Smooth muscle cell (in vitro differentiated cells): Measurements from ENCODE around the gene SLC7A4. TPM values are rescaled to one million over a fixed set of nuclear protein-coding genes. Genes with fewer than 3 reads are reported as not detected.

Experiments used
- DNase-seq: peaks from one replicate; lab custom pipeline; 2025; ENCODE audit not compliant: unreplicated experiment; lab: John Stamatoyannopoulos, UW
- H2AFZ ChIP-seq: fragments of 200-600 bp; sonication (generic); 2 replicates; pipeline ENCODE4 v1.6.0; 2016; ENCODE audit warnings: antibody characterized with exemption, low read depth, mild to moderate bottlenecking
- H3F3A ChIP-seq: fragments of 200-600 bp; sonication (generic); 2 replicates; pipeline ENCODE4 v1.6.0; 2017; ENCODE audit warnings: antibody characterized with exemption, low read depth
- H3K27ac ChIP-seq: fragments of 200-600 bp; sonication (generic); 2 replicates; pipeline ENCODE4 v1.5.1; 2016; ENCODE audit warnings: low read depth, mild to moderate bottlenecking
- H3K27me3 ChIP-seq: fragments of 200-600 bp; sonication (generic); 2 replicates; pipeline ENCODE4 v1.6.1; 2016; ENCODE audit warnings: low read depth, mild to moderate bottlenecking
- H3K36me3 ChIP-seq: fragments of 200-600 bp; sonication (generic); 2 replicates; pipeline ENCODE4 v1.5.1; 2016; ENCODE audit warnings: low read depth
- H3K4me1 ChIP-seq: fragments of 200-600 bp; sonication (generic); 2 replicates; pipeline ENCODE4 v1.5.1; 2016; ENCODE audit warnings: low read depth
- H3K4me2 ChIP-seq: fragments of 200-600 bp; sonication (generic); 2 replicates; pipeline ENCODE4 v1.6.0; 2016; ENCODE audit warnings: mild to moderate bottlenecking
- H3K4me3 ChIP-seq: fragments of 200-600 bp; sonication (generic); 2 replicates; pipeline ENCODE4 v1.5.1; 2016; ENCODE audit warnings: mild to moderate bottlenecking
- H3K79me2 ChIP-seq: fragments of 200-600 bp; sonication (generic); 2 replicates; pipeline ENCODE4 v1.6.0; 2016; ENCODE audit warnings: low read depth, mild to moderate bottlenecking
- H3K9ac ChIP-seq: fragments of 200-600 bp; sonication (generic); 2 replicates; pipeline ENCODE4 v1.6.0; 2016; ENCODE audit warnings: low read depth
- H3K9me3 ChIP-seq: fragments of 200-600 bp; sonication (generic); replicated peaks from 2 replicates; pipeline ENCODE4 v1.5.1; 2016; ENCODE audit warnings: low read depth
- H4K20me1 ChIP-seq: fragments of 200-600 bp; sonication (generic); 2 replicates; pipeline ENCODE4 v1.6.0; 2016; ENCODE audit warnings: low read depth
- CTCF ChIP-seq: fragments of 200-600 bp; sonication (generic); IDR thresholded peaks from 2 replicates; pipeline ENCODE4 v1.5.1; 2017; ENCODE audit warnings: borderline replicate concordance, mild to moderate bottlenecking, antibody characterized with exemption; ENCODE audit not compliant: insufficient read depth, poor library complexity, severe bottlenecking
- WGBS: methylation state at CpG from one replicate; pipeline ENCODE4 v1.1.7; 2016; ENCODE audit warnings: low lambda C conversion rate; 5-methylcytosine and 5-hydroxymethylcytosine counted together
- polyA plus RNA-seq: library from polyadenylated mRNA; unstranded; fragments of >200 nt; fragmentation: Nextera tagmentation; extraction: Ambion mirVana; gene quantifications from 2 replicates; pipeline ENCODE4 v1.2.1, GENCODE V29; 2016
- total RNA-seq: library from RNA; depleted of rRNA; stranded (reverse); fragments of >200 nt; gene quantifications from 2 replicates; pipeline ENCODE4 v1.2.3, GENCODE V29; 2014

The SLC7A4 gene
- total and polyA plus RNA-seq, 2 experiments from 2014 or later = 0.30 to 1.5 TPM

DNA sequence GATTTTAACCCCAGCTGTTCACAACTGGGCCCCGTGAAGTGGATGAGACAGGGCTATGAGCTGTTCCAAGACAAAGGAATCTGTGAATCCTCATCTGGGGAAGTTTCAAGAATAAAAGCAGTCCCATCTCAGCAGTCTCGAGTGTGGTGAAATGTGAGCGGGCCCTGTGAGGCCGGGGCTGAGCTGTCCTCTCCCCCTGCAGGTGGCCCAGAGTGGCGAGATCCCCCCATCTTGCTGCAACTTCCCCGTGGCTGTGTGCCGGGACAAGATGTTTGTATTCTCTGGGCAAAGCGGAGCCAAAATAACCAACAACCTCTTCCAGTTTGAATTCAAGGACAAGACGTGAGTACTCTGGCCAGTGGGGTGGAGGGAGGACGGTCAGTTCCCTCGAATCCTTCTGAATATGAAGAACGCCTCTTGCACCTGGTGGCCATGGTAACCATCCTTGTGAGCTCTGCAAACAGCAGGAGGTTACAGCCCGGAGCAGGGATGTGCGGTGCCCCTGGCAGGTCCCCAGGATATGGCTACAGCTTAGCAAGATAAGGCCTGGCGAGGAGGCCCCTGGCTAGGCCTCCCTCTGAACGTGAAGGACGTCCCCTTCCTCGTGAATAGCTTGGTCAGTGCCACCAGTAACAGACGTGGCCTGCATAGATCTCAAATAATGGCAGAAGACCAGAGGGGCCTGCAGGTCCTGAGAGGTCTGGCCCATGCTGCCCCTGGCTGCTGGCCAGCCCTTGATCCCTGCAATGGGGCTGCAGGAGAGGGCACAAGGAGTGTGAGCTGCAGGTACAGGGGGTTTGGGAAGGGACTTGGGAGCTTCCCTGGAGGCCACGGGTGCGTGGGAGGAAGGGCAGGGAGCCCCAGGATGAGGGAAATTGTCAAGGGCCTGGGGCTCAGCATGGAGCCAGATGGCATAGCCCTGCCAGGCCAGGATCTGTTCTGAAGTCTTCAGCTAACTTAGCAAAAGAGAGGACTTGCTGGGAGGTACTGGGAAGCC lies 41.9 kb downstream of the SLC7A4 start:
- no peaks in the 10 kb centered on the region for H3K36me3 ChIP-seq
- 93% methylated on average over 21 of the region's 21 CpGs for WGBS
- no peak overlapping the region for H3K27ac ChIP-seq

GRCh38 chr22:20989323-20990138 lies 42.8 kb downstream of the SLC7A4 start:
- no peak for DNase-seq
- H3K9me3 ChIP-seq = no peaks in the 10 kb centered on the region
- no peaks in the 10 kb centered on the region for H3K27me3 ChIP-seq
- no peak overlapping the region for H2AFZ ChIP-seq
- no peak overlapping the region for H3K27ac ChIP-seq
- no peak overlapping the region for H3K4me3 ChIP-seq
- 78% methylated on average over 17 of the region's 17 CpGs for WGBS
- H3K36me3 ChIP-seq = no peaks in the 10 kb centered on the region
- no peaks in the 10 kb centered on the region for H4K20me1 ChIP-seq
- H3K4me1 ChIP-seq = no peaks in the 10 kb centered on the region
- H3K4me2 ChIP-seq = no peak overlapping the region
- no peaks in the 10 kb centered on the region for H3F3A ChIP-seq
- no peak overlapping the region for H3K9ac ChIP-seq
- H3K79me2 ChIP-seq = no peaks in the 10 kb centered on the region
- no peak for TF ChIP-seq CTCF

More for the DNA sequence above, 41.9 kb downstream of the SLC7A4 start:
- no peak for TF ChIP-seq CTCF
- Histone ChIP-seq H3F3A (no peaks in the 10 kb centered on the region), H3K4me1 (no peaks in the 10 kb centered on the region), H4K20me1 (no peaks in the 10 kb centered on the region), H2AFZ (no peak overlapping the region), H3K27me3 (no peaks in the 10 kb centered on the region), H3K79me2 (no peaks in the 10 kb centered on the region), H3K9me3 (no peaks in the 10 kb centered on the region), H3K4me3 (no peak overlapping the region), H3K4me2 (no peak overlapping the region), H3K9ac (no peak overlapping the region)
- no peak for DNase-seq

- Histone ChIP-seq H3K4me3 (no peak overlapping the region), H3K4me2 (no peak overlapping the region), H3K27ac (no peak overlapping the region), H3K79me2 (peaks cover 4% of the 10 kb centered on the region), H3K36me3 (no peaks in the 10 kb centered on the region), H3K4me1 (no peaks in the 10 kb centered on the region), H3F3A (no peaks in the 10 kb centered on the region), H3K9ac (no peak overlapping the region), H3K9me3 (no peaks in the 10 kb centered on the region), H3K27me3 (no peaks in the 10 kb centered on the region), H4K20me1 (no peaks in the 10 kb centered on the region), H2AFZ (no peak overlapping the region)
- DNase-seq = no peak
- no peak for TF ChIP-seq CTCF
- WGBS = 95% methylated on average over 16 of the region's 16 CpGs
Measured at GRCh38 chr22:20988573-20989322, 43.6 kb downstream of the SLC7A4 start.
